SHP77 (cell line): ENCODE measurements around the gene ESPN.
"Not testable (repeated sequence)": the region's sequence is repeated elsewhere in the genome, so short reads cannot be mapped to it uniquely, and the experiment has no call there.

Experiments
- DNase-seq, 2 experiments: peaks; one replicate each; lab custom pipeline; 2025; lab: John Stamatoyannopoulos, UW

Gene ESPN

DNA sequence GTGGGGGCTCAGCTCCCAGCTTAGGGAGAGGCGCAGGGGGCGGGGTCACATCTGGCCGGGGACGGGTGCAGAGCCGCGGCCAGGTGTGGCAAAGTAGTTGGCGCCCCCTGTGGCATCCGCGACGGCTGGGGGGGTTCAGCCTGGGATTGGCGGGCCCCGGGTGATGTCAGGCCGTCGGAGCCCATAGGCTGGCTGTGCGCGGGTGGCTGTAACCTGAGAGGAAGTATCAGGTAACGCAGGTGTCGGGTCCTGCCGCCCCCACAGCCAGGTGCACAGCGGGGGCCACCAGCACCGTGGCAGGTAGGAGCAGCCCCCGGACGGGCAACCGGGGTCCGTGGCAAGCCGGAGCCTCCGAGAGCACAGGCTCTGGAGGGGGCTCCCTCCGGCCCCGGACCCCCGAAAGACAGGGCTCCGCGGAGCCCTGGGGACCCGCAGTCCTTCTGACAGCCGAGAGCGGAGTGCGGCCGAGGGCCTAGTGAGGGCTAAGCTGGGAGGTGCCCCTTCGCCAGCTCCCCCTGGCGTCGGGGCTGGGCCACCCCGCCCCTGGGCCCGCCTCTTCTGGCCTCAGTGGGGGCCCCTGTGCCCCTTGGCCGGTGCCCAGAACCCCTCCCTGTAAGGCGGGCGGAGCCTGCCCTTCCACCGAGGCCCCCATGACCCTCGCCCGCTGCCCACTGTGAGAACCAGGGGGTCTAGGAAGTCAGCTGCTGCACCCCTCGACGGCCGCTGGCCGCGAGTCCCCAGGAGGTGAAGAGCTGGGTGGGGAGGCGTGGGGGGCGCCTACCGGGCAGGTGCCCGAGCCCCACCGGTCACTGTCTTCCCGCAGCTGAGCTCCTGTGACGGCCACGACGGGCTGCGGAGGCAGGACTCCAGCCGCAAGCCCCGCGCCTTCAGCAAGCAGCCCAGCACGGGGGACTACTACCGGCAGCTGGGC, 23.5 kb downstream of the ESPN start:
- DNase-seq = no peak

DNA sequence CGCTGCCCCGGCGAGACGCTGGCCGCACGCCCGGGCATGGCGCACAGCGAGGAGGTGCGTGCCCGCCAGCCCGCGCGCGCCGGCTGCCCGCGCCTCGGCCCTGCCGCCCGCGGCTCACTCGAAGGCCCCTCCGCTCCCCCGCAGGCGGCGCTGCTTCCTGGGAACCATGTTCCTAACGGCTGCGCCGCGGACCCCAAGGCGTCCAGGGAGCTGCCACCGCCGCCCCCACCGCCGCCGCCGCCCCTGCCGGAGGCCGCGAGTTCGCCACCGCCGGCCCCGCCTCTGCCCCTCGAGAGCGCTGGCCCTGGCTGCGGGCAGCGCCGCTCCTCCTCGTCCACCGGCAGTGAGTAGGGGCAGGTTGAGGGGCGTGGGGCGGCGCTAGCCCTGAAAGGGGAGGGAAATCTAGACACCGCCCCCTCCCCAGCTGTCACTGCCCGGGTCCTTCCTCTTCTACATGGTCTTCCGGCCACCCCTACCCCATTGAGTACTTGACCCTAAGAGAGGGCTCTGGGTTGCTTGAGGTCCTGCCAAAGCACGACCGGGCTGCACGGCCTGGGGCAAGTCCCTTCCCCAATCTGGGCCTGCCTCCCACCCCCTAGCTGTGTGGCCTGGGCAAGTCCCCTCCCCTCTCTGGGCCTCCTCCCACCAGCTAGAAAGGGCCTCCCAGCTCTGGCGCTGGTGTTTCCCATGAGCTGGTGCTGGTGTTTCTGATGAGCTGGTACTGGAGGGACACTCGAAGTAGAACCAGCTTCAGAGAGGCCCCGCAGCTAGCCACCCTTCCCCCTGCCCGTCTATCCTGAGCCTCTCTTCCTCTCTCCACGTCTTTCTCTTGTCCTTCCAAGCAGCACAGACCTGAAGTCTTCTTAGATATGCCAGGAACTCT, 24.4 kb downstream of the ESPN start:
- DNase-seq = peak; percentile 36 to 52

DNA sequence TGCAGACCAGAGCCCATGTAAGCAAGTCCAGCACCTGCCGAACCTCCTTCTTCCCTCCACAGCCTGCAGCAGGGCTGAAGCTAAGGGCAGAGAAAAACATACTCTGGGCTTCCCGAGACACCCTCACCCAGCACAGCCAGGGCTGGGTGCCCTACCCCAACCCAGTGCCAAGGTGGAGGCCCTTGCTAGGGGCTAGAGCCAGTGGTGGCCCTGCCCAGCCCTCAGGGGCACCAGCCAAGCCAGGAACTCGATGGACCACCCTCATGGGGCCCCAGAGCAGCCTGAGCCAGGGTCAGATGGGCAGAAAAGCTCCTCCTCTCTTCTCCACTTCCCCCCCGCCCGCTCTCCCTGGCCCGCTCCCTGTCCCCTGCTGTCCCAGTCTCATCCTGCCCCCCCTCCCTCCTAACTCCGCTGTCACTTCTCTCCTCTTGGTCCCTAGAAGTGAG, 25.5 kb downstream of the ESPN start:
- no peak for DNase-seq

DNA sequence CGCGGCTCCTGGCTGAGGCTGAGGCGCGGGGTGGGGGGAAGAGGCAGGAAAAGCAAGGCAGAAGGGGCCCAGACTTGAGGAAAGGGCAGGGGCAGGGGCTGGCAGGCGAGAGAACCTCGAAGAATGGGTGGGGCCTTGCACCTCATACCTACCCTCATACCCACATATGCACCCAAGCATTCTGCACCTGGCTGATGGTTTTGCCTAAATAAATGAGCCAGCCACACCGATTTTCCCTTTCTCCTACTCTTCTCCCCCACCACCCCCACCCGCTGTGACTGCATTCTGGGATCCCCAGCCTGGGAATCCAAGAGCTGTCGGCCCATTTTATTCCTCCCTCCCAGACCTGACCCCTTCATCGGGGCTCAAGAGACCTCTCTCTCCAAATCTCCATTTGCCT, 25.9 kb downstream of the ESPN start:
- not testable (repeated sequence) for DNase-seq

DNA sequence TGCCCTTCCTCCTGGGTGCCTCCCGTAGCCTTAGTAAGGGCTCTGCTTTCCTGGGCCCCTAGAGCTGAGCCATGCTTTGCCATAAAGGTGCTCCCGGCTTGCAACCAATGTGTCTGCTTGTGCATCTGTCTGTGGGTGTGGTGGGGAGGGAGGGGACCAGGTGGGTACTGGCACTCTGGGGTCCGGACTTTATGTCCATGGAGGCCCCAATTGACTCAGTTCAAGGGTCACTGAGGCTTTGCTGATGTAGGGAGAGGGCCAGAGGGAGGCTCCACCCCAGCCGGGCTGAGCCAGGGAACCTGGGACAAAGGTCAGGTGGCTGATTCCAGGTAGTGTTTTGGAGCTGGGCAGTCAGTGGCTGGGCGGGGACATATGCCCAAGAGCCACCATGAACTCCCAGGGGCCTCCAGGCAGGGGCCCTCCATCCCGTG, 26.4 kb downstream of the ESPN start:
- DNase-seq = no peak

DNA sequence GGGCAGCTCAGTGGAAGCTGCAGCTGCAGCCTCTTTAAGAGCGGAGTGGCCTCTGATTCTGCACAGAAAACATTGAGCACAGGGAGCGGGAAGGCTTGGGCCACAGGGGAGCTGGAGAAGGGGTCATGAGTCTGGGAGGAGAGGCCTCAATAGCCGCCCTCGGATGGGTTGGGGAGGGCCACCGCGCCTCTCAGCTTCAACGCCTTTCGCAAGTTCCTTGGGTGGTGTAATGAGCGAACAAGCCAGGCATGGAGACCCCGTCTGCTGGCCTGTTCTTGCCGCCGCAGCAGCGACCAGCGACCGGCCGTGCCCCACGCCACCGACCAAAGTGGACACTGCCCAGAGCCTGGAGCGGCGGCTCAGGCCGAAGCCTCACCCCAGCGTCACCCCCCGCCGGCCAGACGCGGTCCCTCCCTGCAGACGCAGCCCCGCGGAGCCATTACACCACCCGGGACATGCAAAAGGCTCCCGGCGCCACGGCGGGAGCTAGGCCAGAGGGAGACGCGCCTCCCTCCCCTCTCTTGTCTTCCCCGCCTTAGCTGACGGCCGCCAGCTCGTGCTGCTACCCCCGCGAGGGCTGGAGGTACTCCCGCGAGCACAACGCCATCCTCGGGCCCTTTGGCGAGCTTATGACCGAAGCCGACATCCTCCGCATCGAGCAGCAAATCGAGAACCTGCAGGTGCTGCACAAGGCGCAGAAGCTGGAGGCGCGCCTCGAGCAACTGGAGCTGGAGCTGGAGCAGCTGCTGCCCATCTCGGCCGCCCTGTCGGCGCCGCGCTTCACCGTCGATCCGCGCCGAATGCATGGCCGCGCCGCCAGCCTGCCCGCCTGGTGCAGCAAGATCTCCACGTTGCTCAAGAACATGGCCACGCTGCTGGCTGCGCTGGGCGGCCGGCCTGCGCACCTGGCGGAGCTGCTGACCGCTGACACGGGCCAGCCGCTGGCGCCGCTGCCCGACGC, 29.6 kb downstream of the ESPN start:
- DNase-seq = not testable (repeated sequence)

DNA sequence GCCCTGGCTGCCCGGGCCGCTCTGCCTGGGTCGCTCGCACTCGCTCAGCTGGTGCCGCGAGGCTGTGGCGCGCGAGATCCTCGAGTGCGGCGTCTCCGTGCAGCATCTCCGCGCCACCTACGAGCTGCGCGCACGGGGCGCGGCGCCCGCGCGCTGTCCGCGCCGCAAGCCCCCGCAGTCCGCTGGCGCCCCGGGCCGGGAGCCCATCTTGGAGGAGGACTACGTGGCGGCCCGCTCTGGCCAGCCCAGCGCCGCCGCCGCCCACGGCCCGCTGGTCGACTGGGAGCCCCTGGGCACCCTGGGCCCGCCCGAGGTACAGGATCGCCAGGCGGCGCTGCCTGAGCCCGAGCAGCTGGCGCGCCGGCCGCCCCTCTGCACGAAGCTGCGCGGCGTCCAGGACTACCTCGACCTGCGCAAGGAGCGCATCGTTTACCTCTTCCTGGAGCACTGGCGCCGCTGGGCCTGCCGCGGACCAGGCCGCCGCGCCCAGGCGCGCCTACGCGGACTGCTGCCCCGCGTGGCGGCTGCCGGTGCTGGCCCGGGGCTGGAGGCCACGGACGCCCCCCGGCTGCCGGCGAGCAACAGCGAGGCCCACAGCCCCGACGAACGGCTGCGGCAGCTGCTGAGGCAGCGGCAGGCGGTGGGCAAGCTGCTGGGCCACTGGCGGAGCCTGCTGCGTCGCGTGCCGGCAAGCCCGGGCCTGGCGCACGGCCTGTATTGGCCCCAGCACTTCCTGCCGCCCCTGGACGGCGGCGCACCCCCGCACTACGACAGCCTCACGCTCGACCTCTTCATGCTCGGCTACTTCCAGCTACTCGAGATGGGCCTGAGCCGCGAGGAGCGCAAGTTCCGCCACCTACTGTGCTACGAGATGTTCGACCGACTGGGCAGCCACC, 30.5 kb downstream of the ESPN start:
- no peak for DNase-seq

DNA sequence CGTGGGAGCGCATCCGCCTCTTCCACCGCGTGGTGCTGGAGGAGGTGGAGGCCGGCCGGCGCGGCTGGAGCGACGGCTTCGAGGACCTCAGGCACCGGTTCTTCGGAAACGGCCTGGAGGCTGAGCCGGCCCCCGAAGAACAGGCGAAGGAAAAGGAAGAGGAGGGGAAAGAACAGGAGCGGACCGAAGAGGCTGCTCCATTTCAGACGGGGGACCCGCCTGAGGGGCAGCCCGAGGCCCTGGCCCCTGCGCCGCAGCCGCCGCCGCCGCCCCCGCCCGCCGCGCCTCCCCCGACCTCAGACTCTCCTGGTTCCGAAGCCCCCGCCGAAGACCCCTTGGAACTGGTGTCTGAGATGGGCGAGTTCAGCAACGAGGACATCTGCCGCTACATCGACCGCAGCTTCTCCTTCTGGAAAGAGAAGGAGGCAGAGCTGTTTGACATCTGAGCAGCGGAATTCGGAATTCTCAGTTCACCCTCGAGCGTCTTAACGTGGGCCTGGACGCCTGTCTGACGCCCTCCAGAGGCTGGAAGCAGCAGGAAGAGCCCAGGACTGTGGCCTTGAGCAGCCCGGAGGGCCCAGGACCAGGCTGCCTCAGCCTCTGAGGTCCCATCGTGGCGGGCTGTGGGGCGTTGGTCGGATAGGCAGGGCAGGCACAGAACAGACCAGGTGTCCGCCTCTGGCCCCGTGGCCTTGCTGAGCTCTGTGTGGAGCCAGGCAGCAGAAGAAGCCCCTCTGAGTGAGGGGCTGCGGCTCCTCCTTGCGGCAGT, 31.4 kb downstream of the ESPN start:
- not testable (repeated sequence) for DNase-seq

DNA sequence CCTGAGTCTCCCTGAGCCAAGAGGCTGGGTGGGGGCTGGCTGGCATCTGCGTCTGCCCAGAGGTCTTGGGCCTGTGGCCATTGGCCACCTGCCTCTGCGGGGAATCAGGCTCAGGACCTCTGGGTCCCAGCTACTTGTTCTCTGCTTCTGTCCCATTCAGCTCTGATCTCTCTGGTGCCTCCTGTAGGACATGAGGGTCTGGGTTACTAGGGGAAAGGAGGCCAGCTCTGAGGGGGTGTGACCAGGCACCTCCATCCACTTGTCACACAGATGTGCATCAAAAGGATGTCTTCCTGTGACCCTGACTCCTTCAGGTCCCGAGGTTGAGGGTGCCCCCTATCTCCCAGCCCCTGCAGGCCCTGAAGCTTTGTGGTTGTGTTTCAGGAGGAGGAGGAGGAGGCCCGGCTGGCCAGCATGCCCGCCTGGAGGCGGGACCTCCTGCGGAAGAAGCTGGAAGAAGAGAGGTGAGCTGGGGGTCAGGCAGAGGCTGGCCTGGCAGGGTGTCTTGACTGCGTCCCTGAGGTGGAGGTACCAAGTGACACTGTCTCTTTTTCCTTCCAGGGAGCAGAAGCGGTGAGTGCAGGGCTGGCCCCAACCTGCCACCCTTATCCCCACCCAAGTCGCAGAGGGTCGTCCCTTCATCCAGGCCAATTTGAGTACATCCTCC, 32.4 kb downstream of the ESPN start:
- DNase-seq = no peak

DNA sequence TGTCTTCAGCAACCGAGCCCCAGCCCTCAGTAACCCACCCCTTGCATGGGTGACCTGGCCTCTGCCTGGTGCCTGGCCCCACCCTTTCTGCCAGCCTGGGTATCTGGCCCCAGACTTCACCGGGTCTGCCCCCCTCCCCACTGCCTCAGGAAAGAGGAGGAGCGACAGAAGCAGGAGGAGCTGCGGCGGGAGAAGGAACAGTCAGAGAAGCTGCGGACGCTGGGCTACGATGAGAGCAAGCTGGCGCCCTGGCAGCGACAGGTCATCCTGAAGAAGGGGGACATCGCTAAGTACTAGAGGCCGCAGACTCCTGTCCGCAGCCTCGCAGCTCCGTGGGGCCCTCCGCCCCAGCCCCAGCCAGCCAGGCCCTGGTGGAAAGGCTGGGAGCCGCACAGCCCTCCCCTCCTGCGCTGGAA, 35.3 kb downstream of the ESPN start:
- no peak for DNase-seq

DNA sequence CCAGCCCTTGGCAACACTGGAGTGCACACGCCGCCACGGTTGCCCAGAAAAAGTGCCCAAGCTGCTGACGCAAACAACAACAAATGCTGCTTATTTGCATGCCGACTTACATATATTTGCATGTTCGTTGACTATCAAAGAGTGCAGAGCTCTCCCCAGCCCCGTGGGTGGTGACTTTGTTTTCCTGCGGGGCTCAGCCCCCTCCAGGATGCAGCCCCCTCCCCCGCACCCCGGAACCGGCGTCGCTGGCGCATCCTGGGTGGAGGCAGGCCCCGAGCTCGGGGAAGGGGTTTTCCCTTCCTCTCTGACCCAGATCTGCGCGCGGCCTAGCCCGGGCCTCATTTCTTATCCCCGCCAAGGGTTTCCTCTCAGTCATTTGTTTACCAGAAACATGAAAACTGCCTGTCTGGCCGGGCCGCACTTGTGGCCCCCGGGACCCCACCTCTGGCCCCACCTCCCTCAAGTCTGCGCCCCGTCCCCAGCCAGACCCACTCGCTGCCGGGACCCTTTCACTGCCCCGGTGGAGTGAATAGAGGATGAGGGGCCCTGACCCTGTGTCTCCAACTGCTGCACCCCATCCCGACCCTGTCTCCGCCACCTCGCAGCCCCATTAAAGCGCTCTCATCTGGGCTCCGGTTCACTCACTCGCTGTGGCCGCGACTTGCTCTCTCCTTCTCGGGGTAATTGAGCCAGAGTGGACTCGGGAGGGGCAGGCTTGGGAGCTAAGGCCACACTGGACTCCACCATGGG, 35.9 kb downstream of the ESPN start:
- DNase-seq = no peak

DNA sequence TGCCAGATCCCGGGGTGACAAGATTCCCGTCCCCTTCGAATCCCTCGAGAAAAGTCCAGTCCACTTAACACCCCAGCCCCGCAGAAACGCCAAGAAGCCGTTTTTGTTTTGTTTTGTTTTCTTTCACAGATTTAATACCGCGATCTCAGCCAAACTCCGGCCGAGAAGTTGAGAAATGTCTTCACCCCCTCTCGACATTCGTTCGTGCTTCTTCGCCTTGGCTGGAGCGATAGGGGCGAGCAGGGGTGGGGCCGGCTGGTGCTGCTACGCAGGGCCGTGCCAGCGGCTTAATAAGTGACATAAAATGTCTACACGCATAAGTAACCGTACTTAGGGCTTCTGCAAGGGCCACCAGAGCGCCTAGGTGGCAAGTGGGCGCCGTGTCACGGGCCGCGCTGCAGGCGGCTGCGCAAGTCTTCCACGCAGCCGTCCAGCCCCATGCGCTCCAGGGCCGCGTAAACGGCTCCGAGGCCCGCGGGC, 36.5 kb downstream of the ESPN start:
- no peak for DNase-seq

DNA sequence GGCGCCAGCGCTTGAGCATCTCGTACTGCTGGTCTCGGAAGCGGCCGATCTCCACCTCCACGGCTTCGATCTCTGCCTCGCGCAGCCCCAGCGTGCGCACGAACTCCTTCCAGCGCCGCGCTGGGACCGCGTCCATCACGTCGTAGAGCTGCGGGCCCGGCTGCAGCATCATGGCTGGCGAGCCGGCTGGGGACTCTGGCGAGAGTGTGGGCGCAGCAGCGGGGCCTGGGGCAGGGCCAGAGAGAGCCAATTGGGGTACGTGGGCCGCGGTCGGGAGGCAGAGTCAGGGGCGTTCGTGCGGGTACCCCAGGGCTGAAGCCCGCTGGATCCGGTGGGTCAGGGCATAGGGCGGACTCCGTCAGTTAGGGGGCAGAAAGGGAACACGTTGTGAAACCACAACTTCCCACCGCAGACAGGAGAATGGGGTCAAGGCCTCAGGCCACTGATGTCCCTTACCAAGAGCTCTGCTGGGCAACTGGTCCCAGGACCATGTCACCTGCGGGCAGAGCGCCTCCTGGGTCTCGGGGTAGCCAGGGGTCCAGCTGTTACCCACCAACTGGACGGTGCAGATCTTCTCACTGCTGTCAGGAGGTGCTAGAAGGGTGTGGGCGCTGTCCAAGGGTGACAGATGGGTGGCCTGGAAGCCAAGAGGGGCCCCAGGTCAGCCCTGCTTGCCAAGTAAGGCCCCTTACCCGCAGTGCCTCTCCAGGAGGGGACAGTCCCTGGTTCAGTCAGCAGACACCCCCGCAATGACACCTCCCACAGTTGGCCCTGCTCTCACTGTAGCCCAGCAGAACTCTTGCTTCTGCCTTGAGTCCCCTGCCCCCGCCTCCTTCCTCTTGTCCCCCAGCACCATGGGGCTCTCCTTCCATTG, 37.2 kb downstream of the ESPN start:
- DNase-seq = no peak

DNA sequence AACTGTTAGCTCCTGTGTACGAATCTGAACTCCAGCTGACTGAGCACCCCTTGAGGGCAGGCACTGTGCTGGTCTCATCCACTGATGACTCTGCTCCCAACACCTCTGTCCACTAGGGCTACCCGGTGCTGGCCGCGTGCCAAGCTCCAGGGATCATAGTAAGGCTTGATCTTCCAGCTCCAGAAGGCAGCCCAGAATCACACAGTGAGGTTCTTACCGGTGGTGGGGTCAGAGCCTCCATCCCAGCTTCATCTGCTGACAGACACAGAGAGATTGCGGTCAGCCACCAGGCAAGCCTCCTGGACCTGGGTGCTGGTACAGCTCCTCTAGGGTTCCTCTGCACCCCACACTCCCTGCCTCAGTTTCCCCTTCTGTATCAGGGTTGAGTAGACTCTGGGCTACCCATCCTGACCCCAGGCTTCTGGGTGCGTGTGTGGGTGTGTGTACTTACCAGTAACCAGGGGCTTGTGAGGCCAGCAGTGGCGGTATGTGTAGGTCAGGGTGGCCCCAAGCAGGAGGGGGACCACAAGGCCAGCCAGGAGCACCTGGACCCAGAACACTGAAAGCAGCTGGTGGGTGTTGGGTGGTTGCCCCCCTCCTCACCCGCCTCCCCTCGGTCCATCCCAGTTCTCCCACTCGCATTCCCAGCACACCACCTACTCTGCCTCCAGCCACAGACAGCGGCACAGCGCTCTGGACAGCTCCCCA, 38.0 kb downstream of the ESPN start:
- DNase-seq = no peak

DNA sequence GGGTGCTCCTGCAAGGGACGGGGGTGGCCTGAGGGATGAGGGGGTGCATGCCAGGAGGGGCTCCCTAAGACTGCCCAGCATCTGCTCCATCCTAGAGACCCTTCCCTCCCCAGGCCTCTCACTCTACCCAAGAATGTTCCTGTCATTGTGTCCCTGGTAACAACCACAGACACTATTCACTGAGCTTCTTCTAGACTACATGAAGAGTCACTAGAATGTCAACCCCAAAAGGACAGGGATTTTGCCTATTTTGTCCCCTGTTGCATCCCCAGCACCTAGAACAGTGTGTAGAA, 38.5 kb downstream of the ESPN start:
- no peak for DNase-seq

DNA sequence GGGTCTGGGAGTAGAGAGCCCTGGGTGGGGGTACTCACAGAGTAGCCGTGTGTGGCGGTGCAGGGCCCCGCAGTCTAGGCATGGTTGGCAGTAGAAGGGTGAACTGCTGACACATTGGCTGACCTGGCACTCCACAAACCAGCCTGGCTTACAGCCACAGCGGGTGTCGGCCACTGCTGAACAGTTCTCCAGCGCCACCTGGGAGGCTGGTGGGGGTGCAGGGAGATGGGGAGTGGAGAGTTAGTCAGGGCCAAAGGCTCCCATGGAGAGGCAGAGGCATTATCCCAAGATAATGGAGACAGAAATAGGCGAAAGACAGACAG, 39.9 kb downstream of the ESPN start:
- DNase-seq = no peak

DNA sequence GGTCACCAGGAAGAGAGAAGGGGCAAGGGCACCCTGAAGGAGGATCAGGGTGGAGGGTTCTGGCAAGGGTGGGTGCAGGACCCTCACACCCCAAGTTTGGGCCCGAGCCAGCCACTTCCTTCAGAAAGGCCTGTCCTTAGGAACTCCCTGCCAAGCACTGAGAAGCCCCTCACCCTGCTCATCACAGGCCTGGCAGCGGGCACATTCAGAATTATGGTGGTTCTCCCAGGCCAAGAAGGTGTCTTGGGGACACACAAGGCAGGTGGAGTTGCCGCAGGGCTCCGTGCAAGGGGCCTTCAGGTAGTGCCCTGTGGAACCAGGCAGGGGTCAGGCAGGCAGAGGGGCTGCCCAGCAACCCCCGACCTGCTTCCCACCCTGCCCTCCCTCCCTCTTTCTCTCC, 40.3 kb downstream of the ESPN start:
- DNase-seq = no peak
